PFSK-1 (cell line): ENCODE data around the gene MAPK4.

Experiments
- FOXP2 ChIP-seq: optimal IDR thresholded peaks from 2 replicates; pipeline ENCODE3; 2011; ENCODE audit warnings: borderline replicate concordance, control low read depth, inconsistent platforms; ENCODE audit not compliant: insufficient read depth; ENCODE audit errors: extremely low read length, extremely low read depth
- POLR2AphosphoS5 ChIP-seq: IDR thresholded peaks from 2 replicates; pipeline ENCODE4 v1.6.1; 2012; ENCODE audit warnings: low read depth, mild to moderate bottlenecking, control low read depth, low read length, moderate library complexity
- SIN3A ChIP-seq: IDR thresholded peaks from 2 replicates; pipeline ENCODE4 v1.6.1; 2012; ENCODE audit warnings: mild to moderate bottlenecking, low read length, moderate library complexity, borderline replicate concordance; ENCODE audit not compliant: insufficient read depth
- TAF1 ChIP-seq: IDR thresholded peaks from 2 replicates; pipeline ENCODE4 v1.6.1; 2012; ENCODE audit warnings: low read length, control low read depth, borderline replicate concordance; ENCODE audit not compliant: insufficient read depth
- TF ChIP-seq, protein P1 (sequence below), 2 experiments: IDR thresholded peaks; 2 replicates each; pipeline versions ENCODE4 v1.6.1 to v1.8.0; 2011 to 2012; ENCODE audit warnings: low read depth in 2 of 2, low read length in 2 of 2, control low read depth in 1 of 2, inconsistent platforms in 1 of 2, mild to moderate bottlenecking in 1 of 2, moderate library complexity in 1 of 2; ENCODE audit not compliant: insufficient read depth in 1 of 2

Gene MAPK4

DNA sequence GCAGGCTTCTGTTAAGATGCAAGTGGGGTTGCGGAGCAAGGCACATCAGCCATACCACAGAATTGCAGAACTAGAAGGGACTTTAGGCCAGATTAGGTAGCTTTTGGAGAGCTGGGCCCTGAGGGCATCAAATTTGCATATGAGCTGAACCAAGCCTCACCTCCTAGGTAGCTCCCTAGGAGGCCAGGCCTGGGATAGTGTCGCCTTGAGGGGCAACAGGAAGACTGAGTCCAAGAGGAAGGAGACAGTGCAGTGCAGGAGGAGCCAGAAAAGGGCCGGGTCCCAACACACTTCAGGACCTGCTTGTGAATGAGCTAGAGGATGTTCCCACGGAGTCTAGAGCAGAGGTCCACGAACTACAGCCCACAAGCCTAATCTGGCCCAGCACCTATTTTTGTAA is 98.7 kb downstream of the MAPK4 start:
- TF ChIP-seq TAF1 (no peak), POLR2AphosphoS5 (no peak), FOXP2 (no peak), SIN3A (no peak)
- TF ChIP-seq, protein P1, sequence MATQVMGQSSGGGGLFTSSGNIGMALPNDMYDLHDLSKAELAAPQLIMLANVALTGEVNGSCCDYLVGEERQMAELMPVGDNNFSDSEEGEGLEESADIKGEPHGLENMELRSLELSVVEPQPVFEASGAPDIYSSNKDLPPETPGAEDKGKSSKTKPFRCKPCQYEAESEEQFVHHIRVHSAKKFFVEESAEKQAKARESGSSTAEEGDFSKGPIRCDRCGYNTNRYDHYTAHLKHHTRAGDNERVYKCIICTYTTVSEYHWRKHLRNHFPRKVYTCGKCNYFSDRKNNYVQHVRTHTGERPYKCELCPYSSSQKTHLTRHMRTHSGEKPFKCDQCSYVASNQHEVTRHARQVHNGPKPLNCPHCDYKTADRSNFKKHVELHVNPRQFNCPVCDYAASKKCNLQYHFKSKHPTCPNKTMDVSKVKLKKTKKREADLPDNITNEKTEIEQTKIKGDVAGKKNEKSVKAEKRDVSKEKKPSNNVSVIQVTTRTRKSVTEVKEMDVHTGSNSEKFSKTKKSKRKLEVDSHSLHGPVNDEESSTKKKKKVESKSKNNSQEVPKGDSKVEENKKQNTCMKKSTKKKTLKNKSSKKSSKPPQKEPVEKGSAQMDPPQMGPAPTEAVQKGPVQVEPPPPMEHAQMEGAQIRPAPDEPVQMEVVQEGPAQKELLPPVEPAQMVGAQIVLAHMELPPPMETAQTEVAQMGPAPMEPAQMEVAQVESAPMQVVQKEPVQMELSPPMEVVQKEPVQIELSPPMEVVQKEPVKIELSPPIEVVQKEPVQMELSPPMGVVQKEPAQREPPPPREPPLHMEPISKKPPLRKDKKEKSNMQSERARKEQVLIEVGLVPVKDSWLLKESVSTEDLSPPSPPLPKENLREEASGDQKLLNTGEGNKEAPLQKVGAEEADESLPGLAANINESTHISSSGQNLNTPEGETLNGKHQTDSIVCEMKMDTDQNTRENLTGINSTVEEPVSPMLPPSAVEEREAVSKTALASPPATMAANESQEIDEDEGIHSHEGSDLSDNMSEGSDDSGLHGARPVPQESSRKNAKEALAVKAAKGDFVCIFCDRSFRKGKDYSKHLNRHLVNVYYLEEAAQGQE (IDR thresholded peaks at IDR 0.05; ENCODE audit: insufficient read depth in 1 of 2, low read depth in 2 of 2, low read length in 2 of 2), result no peak

DNA sequence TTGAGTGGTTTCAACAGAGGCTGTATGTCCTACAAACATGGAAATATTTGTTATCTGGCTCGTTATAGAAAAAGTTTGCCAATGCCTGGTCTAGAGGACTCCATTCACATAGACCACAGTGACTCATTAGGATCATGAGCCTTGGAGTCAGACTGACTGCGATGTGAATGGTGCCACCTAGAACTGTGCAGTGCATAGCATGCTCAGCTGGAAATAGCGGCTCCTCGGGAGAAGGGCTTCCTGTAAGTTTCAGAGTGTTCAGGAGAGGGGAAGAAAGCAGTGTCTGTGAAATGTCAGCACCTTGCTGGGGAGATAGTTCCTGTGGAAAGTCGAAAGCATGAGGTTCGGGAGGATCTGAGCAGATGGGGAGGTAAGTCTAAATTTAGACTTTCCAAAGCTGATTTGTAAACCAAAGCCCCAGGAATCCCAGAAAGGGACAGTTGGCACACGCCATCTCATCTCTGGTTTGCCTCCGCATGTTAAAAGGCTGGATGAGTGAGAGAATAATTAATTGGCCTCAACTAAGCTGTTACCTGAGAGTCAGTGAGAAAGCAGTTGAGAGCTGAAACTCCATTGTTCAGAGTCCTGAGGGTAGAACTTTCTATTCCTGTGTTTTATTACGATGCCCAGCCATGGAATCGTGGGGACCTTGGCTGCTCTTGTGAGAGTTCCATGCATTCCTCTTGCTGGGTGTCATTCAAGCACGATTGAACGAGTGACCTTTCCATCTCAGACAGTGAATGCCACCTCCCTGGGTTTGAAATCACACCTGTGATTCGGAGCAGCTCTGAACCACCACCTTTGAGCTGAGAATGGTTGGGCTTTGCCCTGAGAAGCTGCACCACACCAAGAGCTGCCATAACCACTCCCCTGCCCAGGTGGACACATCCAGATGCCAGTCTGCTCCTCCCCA is 99.5 kb downstream of the MAPK4 start:
- TF ChIP-seq, protein P1 (IDR thresholded peaks at IDR 0.05; ENCODE audit: insufficient read depth in 1 of 2, low read depth in 2 of 2, low read length in 2 of 2), result no peak
- no peak for TF ChIP-seq SIN3A
- no peak for TF ChIP-seq POLR2AphosphoS5
- TF ChIP-seq FOXP2, result no peak
- TF ChIP-seq TAF1, result no peak

GRCh38 chr18:50661013-50661412 is 101.1 kb downstream of the MAPK4 start:
- no peak for TF ChIP-seq POLR2AphosphoS5
- TF ChIP-seq, protein P1 (IDR thresholded peaks at IDR 0.05; ENCODE audit: insufficient read depth in 1 of 2, low read depth in 2 of 2, low read length in 2 of 2), result no peak

GRCh38 chr18:50662177-50662576 is 102.3 kb downstream of the MAPK4 start:
- TF ChIP-seq, protein P1 (IDR thresholded peaks at IDR 0.05; ENCODE audit: insufficient read depth in 1 of 2, low read depth in 2 of 2, low read length in 2 of 2), result no peak
- TF ChIP-seq POLR2AphosphoS5 (no peak), SIN3A (no peak), TAF1 (no peak), FOXP2 (no peak)

DNA sequence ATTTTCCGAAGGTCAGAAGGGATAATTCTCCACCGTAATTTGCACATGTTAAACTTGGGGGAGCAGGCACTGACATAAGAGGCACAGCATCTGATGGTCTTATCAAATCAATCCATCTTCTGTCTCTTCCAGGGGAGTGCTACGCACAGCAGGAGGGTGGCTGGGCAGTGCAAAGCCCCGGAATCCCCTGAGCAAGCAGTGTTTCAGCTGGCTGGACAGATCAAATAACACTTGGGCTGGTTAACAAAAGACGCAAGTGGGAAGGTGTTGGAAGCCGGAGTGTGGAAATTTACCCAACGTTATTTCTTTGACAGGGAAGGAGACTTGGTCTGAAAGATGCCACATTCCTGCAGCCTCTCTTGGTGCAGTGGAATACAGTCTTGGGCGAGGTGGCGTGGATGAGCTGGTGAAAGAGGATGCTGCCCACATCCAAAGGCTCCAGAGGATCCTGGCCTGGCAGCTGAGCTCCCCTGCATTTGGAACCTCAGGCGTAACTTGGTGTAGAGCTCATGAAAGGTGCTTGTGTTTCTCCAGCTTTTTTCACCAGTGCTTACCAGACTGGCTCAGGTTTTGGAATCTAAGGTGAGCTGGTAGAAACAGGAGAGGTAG is 103.0 kb downstream of the MAPK4 start:
- TF ChIP-seq POLR2AphosphoS5, result no peak
- TF ChIP-seq TAF1, result no peak
- TF ChIP-seq, protein P1 (IDR thresholded peaks at IDR 0.05; ENCODE audit: insufficient read depth in 1 of 2, low read depth in 2 of 2, low read length in 2 of 2), result no peak
- TF ChIP-seq FOXP2, result no peak
- TF ChIP-seq SIN3A, result no peak
